Neutrophil (primary cell): ENCODE measurements around the gene EVPLL.

Experiments
- H3K27ac ChIP-seq: fragments of 200-600 bp; sonication (generic); 2 replicates; pipeline ENCODE4 v1.5.1; 2016; ENCODE audit warnings: mild to moderate bottlenecking, moderate library complexity
- H3K27me3 ChIP-seq: fragments of 200-600 bp; sonication (generic); 2 replicates; pipeline ENCODE4 v1.6.0; 2016; ENCODE audit warnings: mild to moderate bottlenecking
- H3K36me3 ChIP-seq: fragments of 200-600 bp; sonication (generic); 2 replicates; pipeline ENCODE4 v1.5.1; 2017
- H3K4me1 ChIP-seq, 2 experiments: fragments of 200-600 bp in 1 of 2; sonication (generic) in 1 of 2; 1 replicate in 1 of 2; 2 replicates in 1 of 2; pipeline versions ENCODE4 v1.5.1 to v1.6.1; 2013 to 2016; ENCODE audit warnings: low read depth in 1 of 2, low read length in 1 of 2, mild to moderate bottlenecking in 1 of 2, moderate library complexity in 1 of 2; ENCODE audit not compliant: control insufficient read depth in 1 of 2, insufficient read depth in 1 of 2
- H3K4me3 ChIP-seq, 2 experiments: fragments of 200-600 bp in 1 of 2; sonication (generic) in 1 of 2; 1 replicate in 1 of 2; 2 replicates in 1 of 2; pipeline ENCODE4 v1.5.1; 2013 to 2016; ENCODE audit warnings: low read depth in 1 of 2, low read length in 1 of 2, mild to moderate bottlenecking in 1 of 2, moderate library complexity in 1 of 2
- H3K9me3 ChIP-seq: fragments of 200-600 bp; sonication (generic); 2 replicates; pipeline ENCODE4 v1.5.1; 2016
- TF ChIP-seq, protein P1 (sequence below): fragments of 200-600 bp; sonication (generic); IDR thresholded peaks from 2 replicates; pipeline ENCODE4 v1.5.1; 2016; ENCODE audit warnings: antibody characterized with exemption

The EVPLL gene

DNA sequence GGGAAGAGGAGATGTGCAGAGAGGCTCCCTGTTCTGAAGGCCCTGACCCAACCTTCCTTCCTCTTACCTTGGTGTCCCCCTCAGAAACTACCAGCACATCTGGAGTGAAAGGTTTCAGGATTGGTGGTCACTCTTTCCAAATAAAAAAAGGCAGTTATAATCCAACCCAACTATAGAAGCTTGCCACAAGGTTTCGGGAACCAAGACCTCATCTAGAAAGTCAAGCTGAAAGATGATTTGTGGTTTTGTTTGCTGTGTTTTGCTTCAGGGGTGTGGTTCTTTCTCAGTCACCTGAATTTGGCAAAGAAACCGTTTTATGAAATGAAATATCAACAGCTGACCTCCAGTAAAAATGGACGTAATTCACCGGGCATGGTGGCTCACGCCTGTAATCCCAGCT lies 33.6 kb upstream of the EVPLL start:
- H3K27ac ChIP-seq, result no peak overlapping the region
- TF ChIP-seq, protein P1, sequence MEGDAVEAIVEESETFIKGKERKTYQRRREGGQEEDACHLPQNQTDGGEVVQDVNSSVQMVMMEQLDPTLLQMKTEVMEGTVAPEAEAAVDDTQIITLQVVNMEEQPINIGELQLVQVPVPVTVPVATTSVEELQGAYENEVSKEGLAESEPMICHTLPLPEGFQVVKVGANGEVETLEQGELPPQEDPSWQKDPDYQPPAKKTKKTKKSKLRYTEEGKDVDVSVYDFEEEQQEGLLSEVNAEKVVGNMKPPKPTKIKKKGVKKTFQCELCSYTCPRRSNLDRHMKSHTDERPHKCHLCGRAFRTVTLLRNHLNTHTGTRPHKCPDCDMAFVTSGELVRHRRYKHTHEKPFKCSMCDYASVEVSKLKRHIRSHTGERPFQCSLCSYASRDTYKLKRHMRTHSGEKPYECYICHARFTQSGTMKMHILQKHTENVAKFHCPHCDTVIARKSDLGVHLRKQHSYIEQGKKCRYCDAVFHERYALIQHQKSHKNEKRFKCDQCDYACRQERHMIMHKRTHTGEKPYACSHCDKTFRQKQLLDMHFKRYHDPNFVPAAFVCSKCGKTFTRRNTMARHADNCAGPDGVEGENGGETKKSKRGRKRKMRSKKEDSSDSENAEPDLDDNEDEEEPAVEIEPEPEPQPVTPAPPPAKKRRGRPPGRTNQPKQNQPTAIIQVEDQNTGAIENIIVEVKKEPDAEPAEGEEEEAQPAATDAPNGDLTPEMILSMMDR, result no peak
- no peaks in the 10 kb centered on the region for H3K4me1 ChIP-seq
- H3K9me3 ChIP-seq, result no peaks in the 10 kb centered on the region
- H3K36me3 ChIP-seq, result peaks cover 31% of the 10 kb centered on the region
- H3K27me3 ChIP-seq, result no peaks in the 10 kb centered on the region
- H3K4me3 ChIP-seq, result no peak overlapping the region

DNA sequence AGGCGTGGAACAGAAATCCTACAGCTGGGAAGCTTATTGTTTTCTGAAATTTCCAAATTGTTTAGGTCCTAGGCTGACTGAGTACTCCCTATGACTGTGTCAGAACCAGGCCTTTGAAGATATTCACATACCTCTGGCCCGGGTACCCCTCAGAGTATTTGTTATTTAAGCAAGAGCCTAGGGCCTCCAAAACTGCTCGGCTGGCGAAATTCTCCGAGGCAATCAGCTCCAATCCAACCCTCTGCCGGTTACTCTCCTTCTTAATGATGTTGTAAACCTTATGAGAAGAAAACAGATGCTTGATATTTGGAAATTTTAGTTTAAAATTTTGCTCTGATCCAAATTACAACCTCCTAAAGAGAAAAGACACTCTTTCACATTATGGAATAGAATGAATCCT lies 24.0 kb upstream of the EVPLL start:
- Histone ChIP-seq H3K27me3 (no peaks in the 10 kb centered on the region), H3K36me3 (peaks cover 20% of the 10 kb centered on the region)
- TF ChIP-seq, protein P1, result no peak

DNA sequence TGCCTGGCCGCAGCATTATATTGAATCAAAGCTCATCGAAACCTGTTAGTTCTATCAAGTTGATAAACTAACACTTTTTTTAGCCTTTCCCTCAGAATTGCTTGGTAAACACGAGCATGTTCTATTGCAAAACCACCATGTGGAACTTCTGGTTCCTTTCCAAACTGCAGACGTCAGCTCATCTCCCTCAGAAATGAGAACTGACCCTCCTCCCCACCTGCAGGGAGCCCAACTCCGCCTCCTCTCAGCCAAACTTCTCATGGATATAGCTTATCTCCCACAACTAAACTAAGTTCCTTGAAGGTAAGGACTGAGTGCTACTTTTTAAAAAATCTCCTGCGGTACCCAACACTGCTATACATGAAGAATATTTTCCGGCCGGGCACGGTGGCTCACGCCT lies 21.0 kb upstream of the EVPLL start:
- Histone ChIP-seq H3K4me3 (no peak overlapping the region), H3K36me3 (peaks cover 15% of the 10 kb centered on the region), H3K4me1 (peaks cover 8 to 10% of the 10 kb centered on the region in 2 experiments), H3K27ac (peak overlapping the region; percentile 81), H3K9me3 (no peaks in the 10 kb centered on the region), H3K27me3 (no peaks in the 10 kb centered on the region)
- TF ChIP-seq, protein P1, result no peak

More for the DNA sequence above, 24.0 kb upstream of the EVPLL start:
- Histone ChIP-seq H3K4me1 (peaks cover 8 to 10% of the 10 kb centered on the region in 2 experiments), H3K4me3 (no peak overlapping the region), H3K9me3 (no peaks in the 10 kb centered on the region), H3K27ac (no peak overlapping the region)

DNA sequence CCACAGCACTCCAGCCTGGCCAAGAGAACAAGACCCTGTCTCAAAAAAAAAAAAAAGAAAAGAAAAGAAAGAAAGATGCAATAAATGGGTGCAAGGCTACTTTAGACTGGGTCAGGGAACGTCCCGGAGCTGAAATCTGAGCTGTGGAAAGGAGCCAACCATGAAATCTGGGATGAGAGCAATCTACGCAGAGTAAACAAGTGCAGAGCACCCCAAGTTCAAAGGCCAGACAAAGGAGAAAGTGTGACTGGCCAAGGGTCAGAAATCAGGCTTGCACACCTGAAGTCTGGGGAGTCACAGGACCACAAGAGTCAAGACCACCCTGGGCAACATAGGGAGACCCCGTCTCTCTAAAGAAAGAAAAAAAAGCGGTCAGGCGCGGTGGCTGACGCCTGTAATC lies 17.1 kb upstream of the EVPLL start:
- Histone ChIP-seq H3K27ac (no peak overlapping the region), H3K4me1 (peaks cover 20 to 26% of the 10 kb centered on the region in 2 experiments), H3K4me3 (no peak overlapping the region), H3K36me3 (no peaks in the 10 kb centered on the region), H3K27me3 (no peaks in the 10 kb centered on the region), H3K9me3 (no peaks in the 10 kb centered on the region)
- TF ChIP-seq, protein P1, result no peak

DNA sequence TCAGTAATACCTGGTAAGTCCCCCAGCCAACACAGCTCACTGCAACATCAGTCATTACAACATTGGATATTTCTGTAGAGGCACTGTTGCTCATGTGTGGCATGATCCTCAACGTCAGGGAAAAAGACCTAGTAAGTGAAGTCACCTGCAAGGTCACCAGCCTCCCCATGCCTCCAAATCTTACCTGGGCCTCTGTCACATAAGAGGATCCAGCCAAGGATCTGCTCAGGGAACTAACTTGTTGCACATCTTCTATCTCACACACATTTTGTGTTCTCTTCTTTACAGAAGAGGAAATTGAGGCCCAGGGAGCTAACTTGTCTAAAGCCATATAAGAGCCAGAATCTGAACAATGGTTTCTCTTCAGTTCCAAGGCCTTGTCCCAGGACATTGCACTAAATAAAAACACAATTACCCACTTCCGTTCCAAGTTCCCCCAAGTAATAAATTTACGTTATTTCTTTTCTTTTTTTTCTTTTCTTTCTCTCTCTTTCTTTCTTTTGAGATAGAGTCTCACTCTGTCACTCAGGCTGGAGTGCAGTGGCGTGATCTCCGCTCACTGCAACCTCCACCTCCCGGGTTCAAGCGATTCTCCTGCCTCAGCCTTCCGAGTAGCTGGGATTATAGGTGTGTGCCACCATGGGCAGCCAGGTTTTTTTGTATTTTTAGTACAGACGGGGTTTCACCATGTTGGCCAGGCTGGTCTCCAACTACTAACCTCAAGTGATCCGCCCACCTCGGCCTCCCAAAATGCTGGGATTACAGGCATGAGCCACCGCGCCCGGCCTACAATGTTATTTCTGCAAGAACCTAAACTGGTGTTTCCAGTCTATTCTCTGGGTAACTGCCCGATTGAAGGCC lies 15.5 kb upstream of the EVPLL start:
- Histone ChIP-seq H3K36me3 (no peaks in the 10 kb centered on the region), H3K27me3 (no peaks in the 10 kb centered on the region), H3K4me3 (peak overlapping the region in 1 of 2 experiments; percentile 80), H3K27ac (no peak overlapping the region), H3K9me3 (no peaks in the 10 kb centered on the region), H3K4me1 (peaks cover 11 to 18% of the 10 kb centered on the region in 2 experiments)
- TF ChIP-seq, protein P1, result no peak
